Endothelial cell of umbilical vein (primary cell): ENCODE measurements around the gene CACNB4.

Experiments used
- EZH2 ChIP-seq: IDR thresholded peaks from 2 replicates; pipeline ENCODE4 v1.6.1; 2012; ENCODE audit warnings: borderline replicate concordance, low read depth, mild to moderate bottlenecking, moderate library complexity, low read length, inconsistent platforms; ENCODE audit not compliant: severe bottlenecking
- FOS ChIP-seq: IDR thresholded peaks from 2 replicates; pipeline ENCODE4 v1.6.1; 2011; ENCODE audit warnings: mild to moderate bottlenecking, low read length, moderate library complexity, borderline replicate concordance; ENCODE audit not compliant: insufficient read depth
- JUN ChIP-seq: IDR thresholded peaks from 2 replicates; pipeline ENCODE4 v1.6.1; 2011; ENCODE audit warnings: borderline replicate concordance, low read depth; ENCODE audit not compliant: insufficient read length, insufficient read depth
- POLR2A ChIP-seq: IDR thresholded peaks from 2 replicates; pipeline ENCODE4 v1.6.1; 2012; ENCODE audit warnings: low read depth, mild to moderate bottlenecking, control low read depth, low read length
- POLR2AphosphoS5 ChIP-seq: IDR thresholded peaks from 2 replicates; pipeline ENCODE4 v1.6.1; 2012; ENCODE audit warnings: low read depth, mild to moderate bottlenecking, control low read depth, low read length, moderate library complexity; ENCODE audit not compliant: insufficient read depth
- TF ChIP-seq, protein P1 (sequence below), 2 donors: IDR thresholded peaks; 1 replicate in 1 of 2; 2 replicates in 1 of 2; pipeline ENCODE4 v1.5.1; 2011; ENCODE audit warnings: low read length in 2 of 2, mild to moderate bottlenecking in 2 of 2, moderate library complexity in 2 of 2, control low read depth in 1 of 2, inconsistent platforms in 1 of 2, low read depth in 1 of 2; ENCODE audit not compliant: insufficient read depth in 1 of 2; ENCODE audit errors: extremely low read depth in 1 of 2
- TF ChIP-seq, protein P2 (sequence below): IDR thresholded peaks from 2 replicates; pipeline ENCODE4 v1.6.1; 2011; ENCODE audit not compliant: insufficient read depth, insufficient read length

DNA sequence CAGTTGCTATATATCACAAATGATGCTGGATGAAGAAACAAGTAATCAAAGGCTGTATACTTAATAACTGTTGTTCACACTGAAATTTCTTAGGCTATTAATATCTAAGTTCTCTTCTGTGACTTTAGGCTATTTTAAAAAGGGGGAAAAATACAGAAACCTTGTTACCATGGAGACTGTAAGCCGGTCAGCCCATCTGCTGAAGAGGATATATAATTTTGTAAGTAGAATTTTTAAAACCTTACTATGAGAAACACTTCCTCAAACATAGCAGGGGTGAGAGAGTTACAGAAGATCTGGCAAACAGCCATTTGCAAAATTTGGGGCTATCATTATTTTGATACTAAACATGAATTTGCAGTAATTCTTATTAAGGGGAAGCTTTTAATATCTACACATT lies 27.8 kb downstream of the CACNB4 start:
- TF ChIP-seq, protein P1, sequence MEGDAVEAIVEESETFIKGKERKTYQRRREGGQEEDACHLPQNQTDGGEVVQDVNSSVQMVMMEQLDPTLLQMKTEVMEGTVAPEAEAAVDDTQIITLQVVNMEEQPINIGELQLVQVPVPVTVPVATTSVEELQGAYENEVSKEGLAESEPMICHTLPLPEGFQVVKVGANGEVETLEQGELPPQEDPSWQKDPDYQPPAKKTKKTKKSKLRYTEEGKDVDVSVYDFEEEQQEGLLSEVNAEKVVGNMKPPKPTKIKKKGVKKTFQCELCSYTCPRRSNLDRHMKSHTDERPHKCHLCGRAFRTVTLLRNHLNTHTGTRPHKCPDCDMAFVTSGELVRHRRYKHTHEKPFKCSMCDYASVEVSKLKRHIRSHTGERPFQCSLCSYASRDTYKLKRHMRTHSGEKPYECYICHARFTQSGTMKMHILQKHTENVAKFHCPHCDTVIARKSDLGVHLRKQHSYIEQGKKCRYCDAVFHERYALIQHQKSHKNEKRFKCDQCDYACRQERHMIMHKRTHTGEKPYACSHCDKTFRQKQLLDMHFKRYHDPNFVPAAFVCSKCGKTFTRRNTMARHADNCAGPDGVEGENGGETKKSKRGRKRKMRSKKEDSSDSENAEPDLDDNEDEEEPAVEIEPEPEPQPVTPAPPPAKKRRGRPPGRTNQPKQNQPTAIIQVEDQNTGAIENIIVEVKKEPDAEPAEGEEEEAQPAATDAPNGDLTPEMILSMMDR (IDR thresholded peaks at IDR 0.05; ENCODE audit: extremely low read depth in 1 of 2, insufficient read depth in 1 of 2, low read depth in 1 of 2, low read length in 2 of 2): no peak
- TF ChIP-seq EZH2: no peak
- TF ChIP-seq, protein P2, sequence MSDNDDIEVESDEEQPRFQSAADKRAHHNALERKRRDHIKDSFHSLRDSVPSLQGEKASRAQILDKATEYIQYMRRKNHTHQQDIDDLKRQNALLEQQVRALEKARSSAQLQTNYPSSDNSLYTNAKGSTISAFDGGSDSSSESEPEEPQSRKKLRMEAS: no peak
- TF ChIP-seq POLR2A: no peak
- no peak for TF ChIP-seq JUN
- TF ChIP-seq POLR2AphosphoS5: no peak
- no peak for TF ChIP-seq FOS
